GM19025 (cell line): Measurements from ENCODE around the gene NHERF1.

Experiments used
- ATAC-seq: cut with Tn5 transposase; IDR thresholded peaks from one replicate; pipeline ENCODE4 v1.9.1; 2021; ENCODE audit warnings: mild to moderate bottlenecking, low read depth, moderate library complexity; ENCODE audit not compliant: unreplicated experiment

Gene NHERF1

DNA sequence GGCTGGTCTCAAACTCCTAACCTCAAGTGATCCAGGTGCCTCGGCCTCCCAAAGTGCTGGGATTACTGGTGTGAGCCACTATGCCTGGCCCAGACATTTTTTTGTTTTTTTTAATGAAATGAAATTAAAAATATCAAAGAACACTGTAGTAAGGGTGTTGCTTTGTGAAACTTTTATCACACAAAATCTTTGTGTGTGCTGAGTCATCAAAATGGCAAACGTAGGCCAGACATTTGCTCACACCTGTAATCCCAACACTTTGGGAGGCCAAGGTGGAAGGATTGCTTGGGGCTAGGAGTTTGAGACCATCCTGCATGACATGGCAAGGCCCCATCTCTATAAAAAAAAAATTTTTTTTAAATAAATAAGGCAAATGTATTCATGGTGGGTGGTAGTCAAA, 18.0 kb downstream of the NHERF1 start:
- ATAC-seq, result no peak

DNA sequence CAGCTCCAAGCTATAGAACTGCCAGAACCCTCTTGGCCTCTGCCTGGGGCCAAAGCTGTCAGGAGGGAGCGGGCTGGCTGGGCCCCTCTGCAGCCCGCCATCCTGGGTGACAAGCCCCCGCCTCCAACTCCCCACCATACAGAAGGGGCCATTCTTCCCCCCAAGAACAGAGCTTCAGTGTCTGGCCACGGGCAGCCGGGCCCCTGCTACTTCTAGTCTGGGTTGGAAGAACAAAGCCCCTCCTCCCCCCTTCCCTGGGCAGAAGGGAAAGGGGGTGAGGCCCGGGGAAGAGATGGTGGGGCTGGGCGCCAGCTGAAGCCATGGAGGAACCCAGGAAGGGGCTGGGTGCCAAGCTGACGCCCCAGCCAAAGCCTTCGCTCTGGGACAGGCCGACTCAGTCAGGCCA, 18.7 kb downstream of the NHERF1 start:
- no peak for ATAC-seq

DNA sequence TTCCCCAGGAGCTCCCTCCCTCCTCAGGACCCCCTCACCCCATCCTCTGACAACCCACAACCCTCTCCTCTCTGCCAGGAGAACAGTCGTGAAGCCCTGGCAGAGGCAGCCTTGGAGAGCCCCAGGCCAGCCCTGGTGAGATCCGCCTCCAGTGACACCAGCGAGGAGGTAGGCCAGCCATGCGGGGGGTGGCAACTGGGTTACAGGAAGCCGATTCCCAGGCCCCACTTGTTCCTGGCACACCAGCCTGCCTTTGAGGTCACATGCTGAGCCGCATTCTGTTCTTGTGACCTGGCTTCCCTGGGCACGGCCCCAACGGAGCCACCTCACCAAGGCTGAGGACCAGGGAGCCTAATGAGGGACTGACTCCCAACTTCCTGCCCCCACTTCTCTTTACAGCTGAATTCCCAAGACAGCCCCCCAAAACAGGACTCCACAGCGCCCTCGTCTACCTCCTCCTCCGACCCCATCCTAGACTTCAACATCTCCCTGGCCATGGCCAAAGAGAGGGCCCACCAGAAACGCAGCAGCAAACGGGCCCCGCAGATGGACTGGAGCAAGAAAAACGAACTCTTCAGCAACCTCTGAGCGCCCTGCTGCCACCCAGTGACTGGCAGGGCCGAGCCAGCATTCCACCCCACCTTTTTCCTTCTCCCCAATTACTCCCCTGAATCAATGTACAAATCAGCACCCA, 19.8 kb downstream of the NHERF1 start:
- no peak for ATAC-seq

DNA sequence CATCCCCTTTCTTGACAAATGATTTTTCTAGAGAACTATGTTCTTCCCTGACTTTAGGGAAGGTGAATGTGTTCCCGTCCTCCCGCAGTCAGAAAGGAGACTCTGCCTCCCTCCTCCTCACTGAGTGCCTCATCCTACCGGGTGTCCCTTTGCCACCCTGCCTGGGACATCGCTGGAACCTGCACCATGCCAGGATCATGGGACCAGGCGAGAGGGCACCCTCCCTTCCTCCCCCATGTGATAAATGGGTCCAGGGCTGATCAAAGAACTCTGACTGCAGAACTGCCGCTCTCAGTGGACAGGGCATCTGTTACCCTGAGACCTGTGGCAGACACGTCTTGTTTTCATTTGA, 20.3 kb downstream of the NHERF1 start:
- ATAC-seq, result no peak

DNA sequence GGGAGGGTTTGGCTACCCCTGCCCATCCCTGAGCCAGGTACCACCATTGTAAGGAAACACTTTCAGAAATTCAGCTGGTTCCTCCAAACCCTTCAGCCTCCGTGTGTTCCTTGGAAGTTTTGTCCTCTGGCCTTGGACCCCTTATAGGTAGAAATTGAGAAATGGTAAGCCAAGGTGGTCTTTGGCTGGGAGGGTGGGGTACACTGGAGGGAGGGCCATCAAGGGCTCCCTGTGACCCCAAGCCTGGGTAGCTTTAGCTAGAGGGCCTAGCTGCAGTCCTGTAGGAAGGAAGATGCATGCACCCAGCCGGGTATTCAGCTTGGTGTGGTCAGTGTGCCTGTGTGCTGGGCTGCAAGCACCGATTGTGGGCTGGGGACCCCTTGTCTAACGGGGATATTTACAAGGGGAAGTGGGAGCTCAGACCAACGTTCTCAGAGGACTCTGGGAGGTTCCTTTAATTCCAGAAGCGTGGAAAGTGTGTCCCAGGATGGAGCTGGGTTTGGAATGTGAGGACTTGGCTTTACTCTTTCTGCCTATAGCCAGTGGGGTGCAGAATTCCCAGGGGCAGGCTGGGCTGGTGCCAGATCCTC, 20.9 kb downstream of the NHERF1 start:
- ATAC-seq, result no peak

DNA sequence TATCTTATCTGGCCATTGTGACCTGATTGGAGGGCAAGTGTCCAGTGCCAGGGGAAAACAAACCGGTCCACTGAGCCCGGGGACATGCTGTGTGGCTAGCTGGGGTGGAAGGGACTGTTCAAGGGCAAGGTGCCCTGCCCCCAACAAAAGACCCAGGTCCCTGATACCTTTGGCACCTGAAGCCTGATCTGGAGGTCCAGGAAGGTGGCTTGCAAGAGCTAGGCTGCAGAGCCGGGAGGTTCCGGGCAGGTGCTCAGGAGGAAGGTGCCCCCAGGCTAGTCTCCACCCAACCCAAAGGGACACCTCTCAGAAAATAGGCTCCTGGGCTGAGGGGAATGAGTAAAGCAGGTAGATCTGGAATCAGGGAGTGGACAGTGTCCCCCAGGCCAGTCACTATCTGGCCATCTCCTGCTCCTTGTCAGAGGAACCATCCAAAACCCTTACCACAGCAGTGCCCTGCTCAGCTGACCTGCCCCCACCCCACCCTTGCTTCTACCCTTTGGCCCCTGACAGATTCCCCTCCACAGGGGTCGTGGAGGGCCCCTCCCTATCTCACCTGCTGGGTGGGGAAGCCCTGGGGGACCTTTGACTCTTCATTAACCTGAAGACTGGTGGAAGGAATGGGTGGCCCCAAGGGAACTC, 21.5 kb downstream of the NHERF1 start:
- ATAC-seq, result no peak

DNA sequence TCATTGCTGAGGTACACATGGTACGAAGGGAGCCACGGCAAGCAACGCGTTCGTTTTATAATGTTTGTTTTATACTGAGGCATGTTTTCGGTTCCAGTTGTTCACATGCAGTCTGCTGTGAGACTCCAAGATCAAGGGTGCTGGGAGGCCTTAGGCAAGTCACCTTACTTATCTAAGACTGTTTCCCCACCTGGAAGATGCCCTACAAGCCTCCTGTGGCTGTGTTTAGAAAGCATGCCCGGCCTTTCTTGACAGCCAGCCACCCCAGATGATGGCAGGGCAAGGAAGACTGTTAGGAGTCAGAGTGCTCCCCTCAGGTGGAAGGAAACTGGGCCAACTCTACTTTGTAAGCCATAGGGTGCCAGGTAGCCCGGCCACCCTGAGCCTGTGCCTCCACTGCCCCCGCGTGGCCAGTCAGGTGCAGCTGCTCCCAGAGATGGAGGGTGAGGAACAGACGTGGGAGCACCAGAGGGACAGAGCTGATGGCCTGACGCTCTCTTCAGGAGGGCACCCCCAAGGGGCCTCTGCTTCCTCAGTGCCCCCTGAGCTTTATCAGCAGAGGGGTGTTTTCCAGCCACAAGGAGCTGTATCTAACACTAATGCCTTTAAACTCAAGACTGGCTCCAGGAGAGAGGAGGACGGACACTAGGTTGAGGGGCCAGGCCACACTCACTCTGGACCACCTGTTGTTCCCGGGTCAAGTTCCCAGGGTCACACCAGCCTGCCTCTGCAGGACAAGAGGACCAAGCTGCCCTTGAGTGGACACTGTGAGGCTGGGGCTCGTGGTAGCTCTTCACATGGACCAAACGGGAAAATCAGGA, 22.3 kb downstream of the NHERF1 start:
- no peak for ATAC-seq

DNA sequence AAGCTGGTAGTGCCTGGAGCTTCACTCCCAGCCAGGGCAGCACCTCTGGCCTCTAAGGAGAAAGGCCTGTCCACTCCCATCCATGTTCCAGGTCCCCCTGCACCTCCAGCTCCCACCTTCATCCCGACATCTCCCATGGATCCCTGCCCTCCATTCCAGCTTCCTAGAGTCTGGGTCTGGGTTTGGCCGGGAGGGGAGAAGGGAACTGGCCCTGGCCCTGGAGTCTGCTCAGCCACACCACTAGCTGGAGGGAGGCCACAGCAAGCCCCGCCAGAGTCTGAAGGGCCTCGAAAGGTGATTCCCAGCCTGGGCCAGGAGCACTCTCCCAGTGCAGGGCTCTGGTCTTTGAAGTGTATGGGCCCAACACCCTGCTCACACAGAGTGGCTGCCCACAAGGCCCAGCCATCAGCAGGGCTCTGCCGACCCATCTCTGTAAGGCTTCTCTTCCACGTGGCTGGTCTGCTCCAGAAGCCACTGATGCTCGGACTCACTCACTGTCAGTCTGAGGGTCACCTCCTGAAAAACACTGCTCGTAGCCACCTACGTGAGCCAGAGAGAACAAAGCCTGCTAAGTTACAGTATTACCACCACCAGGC, 23.0 kb downstream of the NHERF1 start:
- ATAC-seq, result no peak

DNA sequence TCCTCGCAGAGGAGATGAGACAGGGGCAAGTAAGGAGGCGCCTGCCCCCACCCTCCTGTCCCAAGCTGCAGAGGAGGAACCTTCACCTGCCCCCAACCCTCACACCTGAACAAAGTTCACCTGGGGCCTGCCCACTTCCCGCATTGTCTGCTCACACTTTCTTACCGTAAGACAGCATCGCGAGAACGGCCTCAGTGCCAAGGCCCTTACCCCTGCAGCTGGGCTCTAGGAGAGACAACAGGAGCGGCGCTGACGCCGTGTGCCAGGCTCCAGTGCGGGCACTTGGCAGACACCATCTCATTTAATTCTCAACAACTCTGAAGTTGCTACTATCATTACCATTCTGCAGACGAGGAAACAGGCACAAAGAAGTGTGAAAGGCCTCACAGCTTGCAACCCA, 23.6 kb downstream of the NHERF1 start:
- ATAC-seq, result no peak

DNA sequence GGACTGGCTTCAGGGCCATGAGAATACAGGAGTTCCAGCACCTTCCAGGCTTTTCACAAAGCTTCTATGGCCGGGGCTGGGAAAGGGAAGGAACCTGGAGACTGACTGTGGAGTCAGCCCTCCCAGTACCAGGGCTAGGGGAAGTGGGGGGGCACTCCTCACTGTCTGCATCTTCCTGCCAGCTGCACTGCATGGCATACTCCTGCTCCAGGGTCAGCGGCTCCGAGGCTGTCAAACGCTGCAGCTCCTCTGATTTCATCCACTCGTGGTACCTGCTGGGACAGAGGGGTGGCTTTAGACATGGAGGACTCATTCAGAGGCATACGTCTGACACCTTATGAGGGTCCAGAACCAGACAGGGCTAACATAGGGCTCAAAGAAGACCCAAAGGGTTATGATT, 25.0 kb downstream of the NHERF1 start:
- no peak for ATAC-seq

DNA sequence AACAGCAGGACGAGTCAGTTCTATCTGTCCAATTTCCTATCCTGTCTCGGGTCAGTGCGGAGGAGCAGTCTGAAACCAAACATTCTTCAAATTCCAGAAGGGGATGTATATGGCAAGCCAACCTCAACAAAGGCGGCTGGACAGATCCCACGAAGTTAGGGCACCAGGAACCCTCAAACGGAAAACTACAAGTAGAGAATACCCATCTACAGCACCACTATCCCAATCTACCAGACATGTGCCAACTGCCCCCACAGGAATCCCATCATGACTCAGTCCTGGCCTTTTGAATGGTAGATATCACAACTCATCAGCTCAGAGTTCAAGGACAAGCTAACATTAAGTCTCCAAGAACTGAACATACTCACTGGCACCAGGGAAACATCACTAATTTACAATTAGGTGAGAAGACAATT, 25.5 kb downstream of the NHERF1 start:
- no peak for ATAC-seq

DNA sequence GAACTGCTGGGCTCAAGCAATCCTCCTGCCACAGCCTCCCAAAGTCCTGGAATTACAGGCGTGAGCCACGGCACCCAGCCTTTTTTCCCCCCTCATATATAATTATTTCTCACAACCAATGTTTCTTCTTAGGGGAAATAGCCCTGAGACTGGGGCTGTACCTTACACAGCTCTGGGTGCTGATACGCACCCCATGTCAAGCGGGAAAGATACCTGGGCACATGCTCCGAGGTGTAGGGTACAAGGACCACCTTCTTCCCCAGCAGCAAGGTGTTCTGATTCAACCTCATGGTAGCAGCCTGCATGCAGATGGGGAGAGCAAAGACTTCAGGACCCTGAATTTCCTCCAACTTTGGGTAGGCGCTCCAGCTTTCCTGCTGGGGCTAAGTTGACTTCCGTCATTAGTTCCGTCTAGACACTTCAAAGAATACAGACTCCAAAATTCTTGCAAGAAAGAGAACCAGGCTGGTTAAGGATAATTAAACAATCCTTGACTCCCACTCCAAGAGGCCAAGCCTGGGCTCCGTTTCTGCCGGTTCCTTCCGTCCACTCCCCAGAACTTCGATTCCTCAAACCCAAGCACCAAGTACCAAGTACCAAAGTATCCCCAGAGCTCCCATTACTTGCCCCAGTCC, 27.1 kb downstream of the NHERF1 start:
- ATAC-seq, result no peak

DNA sequence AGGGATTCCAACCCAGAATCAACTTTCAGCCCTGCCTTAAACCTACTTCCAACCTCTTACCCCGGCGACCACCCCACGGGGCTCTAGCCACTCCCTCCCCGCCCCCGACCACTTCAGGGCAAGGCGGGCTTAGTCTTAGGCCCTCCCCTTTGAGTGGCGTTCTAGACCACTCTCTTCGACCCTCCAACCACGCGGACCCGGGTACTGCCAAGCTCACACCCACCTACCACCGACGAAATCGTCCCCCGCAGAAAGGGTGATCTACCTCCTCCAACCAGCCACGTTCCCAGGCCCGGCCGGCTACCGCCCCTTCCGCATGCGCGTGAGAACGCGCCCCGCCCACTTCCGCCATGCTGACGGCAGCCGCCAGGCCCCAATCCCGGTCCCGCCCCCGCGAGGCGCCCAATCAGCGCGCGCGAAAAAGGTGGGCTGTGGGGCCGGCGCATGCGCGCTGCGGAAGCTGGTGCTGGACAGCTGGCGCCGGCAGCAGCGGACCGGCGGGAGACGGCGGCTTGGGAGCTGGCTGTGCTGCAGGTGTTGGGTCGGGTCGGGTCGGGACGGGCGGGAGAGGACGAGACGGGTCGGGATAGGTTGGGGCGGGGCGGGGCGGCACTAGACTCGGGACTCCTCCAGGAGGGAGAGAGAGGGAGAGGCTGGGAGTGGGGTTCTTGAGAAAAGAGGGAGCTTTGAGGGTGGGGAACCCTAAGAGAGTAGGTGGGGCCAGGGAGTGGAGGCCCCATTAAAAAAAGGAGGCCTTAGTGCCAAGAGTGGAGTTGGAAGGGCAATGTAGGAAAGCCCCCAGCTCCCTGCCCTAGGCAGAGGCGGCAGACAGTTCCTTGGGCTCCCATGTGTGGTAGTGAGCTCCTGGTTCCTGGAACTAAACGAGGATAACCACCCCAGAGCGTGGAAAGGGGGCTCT, 27.9 kb downstream of the NHERF1 start, which contains the start of gene NAT9:
Gene NAT9 (minus strand): TSS at position 302 of the 919 bp plus-strand sequence. CDS start 647 bp downstream, outside the sequence.
- ATAC-seq, result peak; percentile 74

DNA sequence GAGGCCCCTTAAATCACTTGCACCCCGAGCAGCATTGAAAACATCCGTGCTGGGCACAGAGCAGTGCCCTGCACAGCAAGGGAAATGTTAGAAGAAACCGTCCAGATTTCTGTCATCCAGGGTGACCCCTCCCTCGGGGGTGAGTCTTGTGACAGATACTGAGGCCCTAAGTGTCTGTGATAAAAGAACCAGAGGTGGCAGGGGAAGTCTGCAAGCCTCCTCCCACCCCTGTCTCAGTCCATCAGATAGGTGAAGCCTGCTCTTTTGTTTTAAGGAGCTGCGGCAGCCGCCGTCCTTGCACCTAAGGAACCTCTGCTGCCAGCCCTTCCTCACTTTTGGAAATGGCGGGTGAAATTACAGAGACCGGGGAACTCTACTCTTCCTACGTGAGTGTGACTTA, 28.6 kb downstream of the NHERF1 start:
- no peak for ATAC-seq

DNA sequence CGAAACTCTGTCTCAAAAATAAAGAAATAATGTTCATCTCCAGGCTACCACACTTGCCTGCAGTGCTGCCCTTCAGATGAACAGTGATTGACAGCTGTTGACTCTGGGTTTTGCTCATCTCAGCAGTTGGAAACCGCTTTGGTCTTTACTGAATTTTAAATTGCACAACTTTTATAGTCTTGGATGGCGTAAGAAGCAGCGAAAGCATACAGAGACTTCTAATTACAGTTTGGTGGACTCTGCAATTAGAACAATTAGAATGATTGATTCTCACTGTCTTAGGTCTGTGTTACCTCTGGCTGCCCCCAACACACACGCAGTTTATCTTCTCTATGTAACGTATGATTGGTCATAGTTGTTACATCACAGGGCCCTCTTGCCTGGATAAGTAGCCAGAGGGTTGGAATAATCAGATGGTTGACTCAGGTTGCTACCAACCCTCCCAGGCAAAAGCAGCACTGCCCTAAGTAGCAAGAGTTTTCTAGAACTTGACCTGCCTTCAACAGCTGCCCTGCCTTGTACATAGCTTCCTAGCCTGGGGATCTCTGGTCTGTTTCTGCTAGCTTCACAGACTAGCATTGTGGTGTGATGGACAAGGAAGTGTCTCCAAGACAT, 29.6 kb downstream of the NHERF1 start:
- ATAC-seq, result no peak

DNA sequence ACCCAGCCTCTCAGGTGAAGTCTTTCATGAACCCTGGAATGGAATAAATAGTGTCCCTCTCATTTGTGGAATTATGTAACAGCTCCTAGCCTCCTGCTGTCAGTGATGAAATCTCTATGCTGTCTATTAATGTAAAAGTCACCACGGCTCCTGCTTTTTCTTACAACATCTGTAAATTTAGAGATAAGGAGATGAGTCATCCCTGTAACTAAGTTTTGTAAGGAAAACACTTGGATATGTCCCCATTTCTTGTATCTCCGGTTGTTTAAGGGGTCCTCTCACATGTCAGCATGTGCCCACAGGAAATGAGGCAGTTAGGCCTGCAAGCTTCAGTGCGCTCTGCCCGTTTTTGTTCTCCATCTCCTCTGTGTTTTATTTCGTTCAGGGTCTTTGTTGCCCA, 30.5 kb downstream of the NHERF1 start:
- ATAC-seq, result no peak

DNA sequence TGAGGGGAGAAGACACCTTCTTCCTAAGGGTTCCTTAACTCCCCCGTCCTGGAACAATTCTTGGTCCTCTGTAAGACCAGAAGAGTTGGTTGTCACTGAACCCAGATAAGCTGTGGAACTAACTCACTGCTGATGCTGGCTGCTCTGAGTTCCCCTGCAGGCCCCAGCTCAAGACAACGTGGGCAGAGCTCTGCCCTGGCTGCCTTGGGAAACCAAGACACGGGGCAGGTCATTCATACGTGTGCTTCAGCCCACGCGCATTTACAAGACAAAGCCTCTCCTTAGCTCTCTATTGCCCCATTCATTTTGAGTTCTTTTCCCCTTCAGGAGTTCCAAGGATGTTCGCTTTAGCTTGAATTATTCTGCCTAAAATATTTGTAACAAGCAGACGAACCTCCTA, 31.1 kb downstream of the NHERF1 start:
- ATAC-seq, result no peak

DNA sequence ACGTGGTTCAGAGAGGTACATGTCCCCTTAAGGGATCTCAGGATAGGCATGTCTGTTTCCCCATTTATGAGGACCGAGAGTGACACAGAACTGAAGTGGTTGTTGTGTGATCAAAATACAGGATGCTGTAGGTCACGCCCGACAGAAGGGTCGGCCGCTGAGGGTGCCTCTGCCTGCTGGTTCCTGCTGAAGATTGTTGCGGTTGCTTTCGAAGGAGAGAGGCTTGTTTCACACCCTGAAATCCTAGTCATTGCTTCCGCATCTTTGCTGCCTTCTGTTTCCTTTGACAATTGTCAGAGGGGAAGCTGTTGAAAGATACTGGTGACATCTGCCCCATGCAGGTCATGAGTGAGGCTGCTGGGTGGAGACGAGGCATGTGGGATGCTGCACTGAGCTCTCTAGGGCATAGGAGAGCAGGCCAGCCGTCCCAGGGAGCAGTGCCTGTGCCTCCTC, 31.5 kb downstream of the NHERF1 start:
- ATAC-seq, result peak; percentile 37
